ENCODE measurements around the gene DLG2. TPM values are rescaled to one million over a fixed set of nuclear protein-coding genes. Genes with fewer than 3 reads are reported as not detected.

DLG2 gene
- polyA plus RNA-seq, 6 donors from 2014 or later = 0.93 to 2.4 (median 1.3) TPM

- peaks cover 29 to 52% (median 39%) of the 10 kb centered on the region in 3 donors for H3K27me3 Mint-ChIP-seq
- peak overlapping the region in 5 of 8 donors; percentile 4 to 63 (median 48) for H3K4me3 Mint-ChIP-seq
- H3K9me3 Mint-ChIP-seq = peaks cover 0 to 3% (median 0%) of the 10 kb centered on the region in 7 donors
- peaks cover 0 to 13% (median 0%) of the 10 kb centered on the region in 3 donors for H3K4me1 Mint-ChIP-seq
- H3K36me3 Mint-ChIP-seq = no peaks in the 10 kb centered on the region
- H3K27ac Mint-ChIP-seq = peak overlapping the region in 2 of 6 donors; percentile 50 to 69
- ATAC-seq (ENCODE audit: low read depth in 2 of 2) (no peak), DNase-seq (no peak)
Measured at GRCh38 chr11:83681031-83681781, 1945.9 kb downstream of the DLG2 start.

- no peak for DNase-seq
- H3K36me3 Mint-ChIP-seq = no peaks in the 10 kb centered on the region
- H3K4me1 Mint-ChIP-seq = peaks cover 0 to 13% (median 0%) of the 10 kb centered on the region in 3 donors
- no peaks in the 10 kb centered on the region for H3K9me3 Mint-ChIP-seq
- no peak for ATAC-seq (ENCODE audit: low read depth in 2 of 2)
- H3K4me3 Mint-ChIP-seq = no peak overlapping the region
- H3K27ac Mint-ChIP-seq = no peak overlapping the region
- H3K27me3 Mint-ChIP-seq = peaks cover 21 to 49% (median 30%) of the 10 kb centered on the region in 3 donors
Measured at GRCh38 chr11:83680321-83680720, 1946.8 kb downstream of the DLG2 start.

GRCh38 chr11:83678831-83679584, 1948.1 kb downstream of the DLG2 start:
- no peak overlapping the region for H3K4me3 Mint-ChIP-seq
- no peak overlapping the region for H3K27ac Mint-ChIP-seq
- peaks cover 14 to 41% (median 22%) of the 10 kb centered on the region in 3 donors for H3K27me3 Mint-ChIP-seq
- DNase-seq (no peak), ATAC-seq (ENCODE audit: low read depth in 2 of 2) (no peak)
- H3K9me3 Mint-ChIP-seq = no peaks in the 10 kb centered on the region
- H3K36me3 Mint-ChIP-seq = no peaks in the 10 kb centered on the region
- peaks cover 0 to 13% (median 0%) of the 10 kb centered on the region in 3 donors for H3K4me1 Mint-ChIP-seq

DNA sequence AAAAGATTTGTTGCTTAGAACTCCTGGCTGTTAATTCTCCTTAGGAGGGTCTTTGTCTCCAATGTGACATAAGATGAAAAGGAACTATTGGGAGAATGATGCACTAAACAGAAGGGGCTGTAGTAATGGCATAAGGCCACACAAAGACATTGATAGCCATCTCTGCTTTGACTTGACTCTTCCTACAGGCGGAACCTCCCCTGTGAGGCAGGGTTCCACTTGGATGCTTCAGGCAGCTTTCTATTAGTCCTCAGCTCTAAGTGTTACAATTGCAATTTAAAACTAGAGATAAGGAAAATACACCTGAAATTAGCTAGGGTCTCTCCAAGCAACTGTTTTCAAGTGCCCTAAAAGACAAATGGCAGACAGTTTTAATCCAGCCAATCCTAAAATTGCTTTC, 1949.4 kb downstream of the DLG2 start:
- Mint-ChIP-seq H3K4me3 (no peak overlapping the region), H3K9me3 (no peaks in the 10 kb centered on the region), H3K27me3 (peaks cover 10 to 38% (median 18%) of the 10 kb centered on the region in 3 donors), H3K36me3 (no peaks in the 10 kb centered on the region), H3K4me1 (peaks cover 0 to 12% (median 0%) of the 10 kb centered on the region in 3 donors), H3K27ac (no peak overlapping the region)
- ATAC-seq (ENCODE audit: low read depth in 2 of 2) (no peak), DNase-seq (no peak)

GRCh38 chr11:83676056-83676601, 1951.0 kb downstream of the DLG2 start:
- Mint-ChIP-seq H3K9me3 (no peaks in the 10 kb centered on the region), H3K36me3 (no peaks in the 10 kb centered on the region), H3K27me3 (peaks cover 8 to 30% (median 20%) of the 10 kb centered on the region in 3 donors), H3K4me3 (no peak overlapping the region), H3K4me1 (peaks cover 0 to 3% (median 0%) of the 10 kb centered on the region in 3 donors), H3K27ac (no peak overlapping the region)
- DNase-seq (no peak), ATAC-seq (ENCODE audit: low read depth in 2 of 2) (no peak)

DNA sequence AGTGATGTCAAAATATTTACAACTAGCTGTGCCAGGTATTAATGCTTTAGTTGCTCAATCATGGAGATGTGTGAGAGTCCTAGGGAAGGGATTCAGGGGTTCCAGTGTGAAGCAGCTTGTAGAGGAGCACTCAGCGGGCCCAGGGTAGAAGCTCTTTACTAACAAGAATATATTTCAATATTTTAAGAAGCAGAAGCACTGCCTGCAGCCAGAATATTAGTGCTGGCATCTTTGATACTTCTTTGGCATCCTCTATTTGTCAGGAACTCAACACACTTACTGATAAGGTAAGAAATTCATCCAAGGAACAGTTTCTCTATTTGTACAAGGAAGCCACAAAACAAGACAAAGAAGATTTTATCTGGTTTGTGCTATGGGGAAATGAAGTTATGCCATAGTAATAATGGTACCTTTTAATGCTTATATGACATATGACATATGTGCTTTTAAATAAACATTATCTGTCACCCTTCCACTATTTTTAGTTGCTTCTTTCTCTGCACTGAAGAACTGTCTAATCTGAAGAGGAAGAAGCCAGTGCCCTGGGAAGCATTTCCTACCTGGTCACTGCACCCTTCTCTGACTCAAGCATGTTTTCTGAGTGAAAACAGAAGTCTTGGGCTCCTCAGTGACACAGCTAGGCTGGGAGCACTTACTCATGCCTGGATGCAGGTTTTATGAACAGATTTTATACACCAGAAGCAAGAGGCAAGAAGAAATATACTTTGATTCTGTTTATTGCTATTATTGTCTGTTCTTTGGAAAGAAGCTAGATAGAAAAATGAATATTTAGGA, 1952.8 kb downstream of the DLG2 start:
- H3K4me1 Mint-ChIP-seq = no peaks in the 10 kb centered on the region
- no peaks in the 10 kb centered on the region for H3K9me3 Mint-ChIP-seq
- no peak for ATAC-seq (ENCODE audit: low read depth in 2 of 2)
- no peak for DNase-seq
- no peaks in the 10 kb centered on the region for H3K36me3 Mint-ChIP-seq
- H3K27me3 Mint-ChIP-seq = peaks cover 0 to 16% (median 8%) of the 10 kb centered on the region in 3 donors
- peak overlapping the region in 2 of 6 donors; percentile 40 to 41 for H3K27ac Mint-ChIP-seq
- H3K4me3 Mint-ChIP-seq = no peak overlapping the region

DNA sequence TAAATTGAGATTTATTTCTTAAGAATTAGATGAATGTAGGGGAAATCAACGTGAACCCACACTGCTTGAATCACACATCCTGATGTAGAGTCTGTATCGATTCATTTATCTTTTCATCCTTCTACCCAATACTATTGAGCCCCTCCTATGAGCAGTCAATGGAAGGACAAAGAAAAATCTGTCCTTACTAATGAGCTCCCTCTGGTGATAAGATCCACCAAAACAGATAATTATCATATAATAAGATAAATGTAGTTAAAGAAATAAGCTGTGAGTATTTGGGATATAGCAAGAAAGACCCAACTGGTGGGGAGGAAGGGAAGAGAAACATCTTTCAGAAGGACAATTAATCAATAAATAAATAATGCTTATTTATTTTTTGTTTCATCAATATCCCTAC, 1955.9 kb downstream of the DLG2 start:
- H3K27ac Mint-ChIP-seq = no peak overlapping the region
- no peaks in the 10 kb centered on the region for H3K4me1 Mint-ChIP-seq
- DNase-seq (peak; percentile 1), ATAC-seq (ENCODE audit: low read depth in 2 of 2) (no peak)
- H3K36me3 Mint-ChIP-seq = no peaks in the 10 kb centered on the region
- no peak overlapping the region for H3K4me3 Mint-ChIP-seq
- H3K9me3 Mint-ChIP-seq = no peaks in the 10 kb centered on the region
- peaks cover 9 to 10% (median 9%) of the 10 kb centered on the region in 3 donors for H3K27me3 Mint-ChIP-seq

DNA sequence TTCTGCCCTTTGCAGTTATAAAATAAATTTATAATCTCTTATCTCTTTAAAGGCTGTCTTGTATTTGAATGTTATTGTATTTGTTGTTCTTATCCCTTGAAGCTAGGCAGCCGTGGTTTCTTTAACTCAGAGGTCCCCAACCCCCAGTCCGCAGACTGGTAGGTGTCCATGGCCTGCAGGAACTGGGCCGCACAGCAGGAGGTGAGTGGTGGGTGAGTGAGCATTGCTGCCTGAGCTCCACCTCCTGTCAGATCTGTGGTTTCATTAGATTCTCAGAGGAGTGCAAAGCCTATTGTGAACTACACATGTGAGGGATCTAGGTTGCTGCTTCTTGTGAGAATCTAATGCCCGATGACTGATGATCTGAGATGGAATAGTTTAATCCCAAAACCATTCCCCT, 1961.0 kb downstream of the DLG2 start:
- Mint-ChIP-seq H3K27me3 (peaks cover 9 to 32% (median 26%) of the 10 kb centered on the region in 3 donors), H3K4me1 (no peaks in the 10 kb centered on the region), H3K27ac (no peak overlapping the region), H3K36me3 (no peaks in the 10 kb centered on the region), H3K4me3 (no peak overlapping the region), H3K9me3 (peaks cover 0 to 5% (median 0%) of the 10 kb centered on the region in 7 donors)
- DNase-seq (no peak), ATAC-seq (ENCODE audit: low read depth in 2 of 2) (no peak)

DNA sequence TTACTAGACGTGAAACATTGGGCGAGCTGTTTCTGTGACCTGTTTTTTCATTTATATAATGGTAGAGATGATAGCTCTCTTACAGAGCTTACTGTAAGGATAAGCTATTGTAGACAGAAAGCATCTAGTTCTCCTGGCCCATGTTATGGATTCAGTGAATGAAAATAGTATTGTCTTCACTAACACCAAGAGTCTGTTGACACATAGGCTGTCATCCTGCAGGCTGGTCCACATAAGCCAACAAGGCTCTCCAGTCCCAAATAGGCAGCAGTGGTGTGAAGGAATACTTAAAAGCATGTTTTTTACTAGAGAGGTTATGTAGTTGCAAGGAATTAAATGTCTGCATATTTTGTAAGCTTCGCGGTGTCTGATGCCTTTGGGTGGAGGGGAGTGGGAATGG, 1963.2 kb downstream of the DLG2 start:
- no peak overlapping the region for H3K4me3 Mint-ChIP-seq
- H3K4me1 Mint-ChIP-seq = no peaks in the 10 kb centered on the region
- peaks cover 9 to 32% (median 26%) of the 10 kb centered on the region in 3 donors for H3K27me3 Mint-ChIP-seq
- H3K27ac Mint-ChIP-seq = peak overlapping the region in 1 of 6 donors; percentile 17
- ATAC-seq (ENCODE audit: low read depth in 2 of 2) = no peak
- no peak for DNase-seq
- peaks cover 0 to 5% (median 0%) of the 10 kb centered on the region in 7 donors for H3K9me3 Mint-ChIP-seq
- H3K36me3 Mint-ChIP-seq = no peaks in the 10 kb centered on the region

DNA sequence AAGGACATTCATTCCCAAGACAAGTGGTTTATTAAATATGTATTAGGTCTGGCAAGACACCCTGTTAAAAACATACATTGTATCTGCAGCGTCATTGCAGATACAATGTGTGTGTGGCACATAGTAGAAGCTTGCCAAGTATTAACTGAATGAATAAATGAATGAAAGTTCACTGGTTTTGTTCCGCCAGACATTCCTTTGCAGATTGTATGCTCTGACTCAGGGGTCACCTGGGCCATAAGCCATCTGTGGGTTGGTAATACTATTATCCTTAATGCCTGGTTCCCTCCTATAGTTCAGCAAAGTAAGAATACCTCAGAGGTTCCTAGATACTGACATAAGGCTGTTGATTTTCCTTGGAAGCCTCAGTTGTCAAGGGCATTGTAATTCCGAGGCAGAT, 1963.7 kb downstream of the DLG2 start:
- no peaks in the 10 kb centered on the region for H3K4me1 Mint-ChIP-seq
- DNase-seq (no peak), ATAC-seq (ENCODE audit: low read depth in 2 of 2) (no peak)
- H3K4me3 Mint-ChIP-seq = no peak overlapping the region
- H3K27me3 Mint-ChIP-seq = peaks cover 9 to 31% (median 26%) of the 10 kb centered on the region in 3 donors
- no peak overlapping the region for H3K27ac Mint-ChIP-seq
- H3K9me3 Mint-ChIP-seq = peaks cover 0 to 5% (median 0%) of the 10 kb centered on the region in 7 donors
- H3K36me3 Mint-ChIP-seq = no peaks in the 10 kb centered on the region

DNA sequence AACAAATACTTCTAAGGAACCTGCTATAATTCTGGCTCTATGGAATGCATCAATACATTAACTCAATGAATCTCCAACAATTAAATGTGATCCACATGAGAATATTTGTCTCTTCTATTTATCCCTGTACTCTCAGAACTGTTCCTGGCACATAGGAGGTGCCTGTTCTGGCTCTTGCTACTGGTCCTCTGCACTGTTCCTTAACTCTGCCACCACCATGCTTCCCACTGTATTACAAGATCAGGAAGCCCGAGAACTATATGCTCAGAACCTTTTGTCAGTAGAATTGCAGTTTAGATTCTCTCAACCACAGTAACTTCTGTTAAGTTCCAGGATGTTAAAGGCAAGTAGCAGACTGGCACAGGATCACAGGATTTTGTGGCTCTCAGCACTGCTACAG, 1964.7 kb downstream of the DLG2 start:
- Mint-ChIP-seq H3K4me1 (no peaks in the 10 kb centered on the region), H3K36me3 (no peaks in the 10 kb centered on the region), H3K9me3 (peaks cover 0 to 5% (median 0%) of the 10 kb centered on the region in 7 donors), H3K27ac (no peak overlapping the region), H3K4me3 (no peak overlapping the region), H3K27me3 (peaks cover 9 to 26% (median 23%) of the 10 kb centered on the region in 3 donors)
- no peak for ATAC-seq (ENCODE audit: low read depth in 2 of 2)
- no peak for DNase-seq

- Mint-ChIP-seq H3K4me1 (no peaks in the 10 kb centered on the region), H3K27me3 (peaks cover 12 to 26% (median 23%) of the 10 kb centered on the region in 3 donors), H3K4me3 (no peak overlapping the region), H3K27ac (no peak overlapping the region), H3K36me3 (no peaks in the 10 kb centered on the region), H3K9me3 (peaks cover 0 to 5% (median 0%) of the 10 kb centered on the region in 7 donors)
- ATAC-seq (ENCODE audit: low read depth in 2 of 2) (no peak), DNase-seq (no peak)
Measured at GRCh38 chr11:83661491-83662350, 1965.4 kb downstream of the DLG2 start.
